Stimulated activated CD4-positive, alpha-beta T cell treated with anti-CD3 and anti-CD28 coated beads, Interleukin-1b, Interleukin-23, amount 100 ng/mL, for 48 hours (primary cell): ENCODE results near the gene AARSD1.
"Not testable (repeated sequence)": the region's sequence is repeated elsewhere in the genome, so short reads cannot be mapped to it uniquely, and the experiment has no call there.

Experiments used
- DNase-seq: peaks from one replicate; pipeline ENCODE4 v3.0.0-alpha.2; 2020

The AARSD1 gene

DNA sequence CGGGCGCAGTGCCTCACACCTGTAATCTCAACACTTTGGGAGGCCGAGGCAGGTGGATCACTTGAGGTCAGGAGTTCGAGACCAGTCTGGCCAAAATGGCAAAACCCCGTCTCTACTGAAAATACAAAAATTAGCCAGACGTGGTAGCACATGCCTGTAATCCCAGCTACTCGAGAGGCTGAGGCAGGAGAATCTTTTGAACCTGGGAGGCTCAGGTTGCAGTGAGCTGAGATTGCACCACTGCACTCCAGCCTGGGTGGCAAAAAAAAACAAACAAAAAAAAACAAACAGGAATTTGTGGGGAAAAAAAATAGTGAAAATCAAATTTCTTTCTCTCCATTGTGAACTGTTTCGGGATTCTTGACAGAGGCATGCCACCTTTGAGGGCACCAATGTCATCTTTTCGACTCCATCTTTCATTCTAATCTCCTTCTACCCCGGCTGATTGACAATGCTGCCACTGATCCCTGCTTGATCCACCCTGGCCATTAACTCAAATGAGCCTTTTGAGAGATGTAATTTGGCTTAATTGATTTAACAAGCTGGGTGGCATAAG, 44.7 kb downstream of the AARSD1 start:
- DNase-seq = not testable (repeated sequence)

DNA sequence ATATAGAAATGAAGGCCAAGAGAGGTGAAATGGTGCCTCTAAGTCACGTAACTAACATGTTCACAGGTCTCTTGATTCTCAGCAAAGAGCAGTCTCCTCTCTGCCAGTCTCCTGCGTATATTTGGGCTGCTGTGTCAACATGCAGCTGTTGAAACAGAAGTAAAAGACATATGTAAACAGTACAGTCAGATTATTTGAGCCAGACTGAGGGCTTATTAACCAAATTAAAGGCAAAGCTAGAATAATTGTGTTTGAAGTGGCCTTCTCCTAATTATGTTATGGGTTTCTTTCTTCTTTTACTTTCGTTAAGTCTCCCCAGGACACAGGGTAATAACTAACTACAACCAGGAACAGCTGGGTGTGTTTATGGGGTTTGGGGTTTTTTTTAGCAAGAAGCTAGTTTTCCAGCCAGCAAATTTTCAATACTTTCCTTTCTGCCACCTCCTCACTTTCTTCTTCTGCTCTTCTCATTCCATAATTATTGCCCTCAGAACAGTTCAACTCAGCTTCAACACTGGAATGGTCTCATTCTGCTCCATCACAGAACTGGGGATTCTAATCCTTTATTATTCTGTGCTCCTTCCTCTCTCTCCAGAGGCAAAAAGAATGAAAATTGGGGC, 45.2 kb downstream of the AARSD1 start:
- no peak for DNase-seq

DNA sequence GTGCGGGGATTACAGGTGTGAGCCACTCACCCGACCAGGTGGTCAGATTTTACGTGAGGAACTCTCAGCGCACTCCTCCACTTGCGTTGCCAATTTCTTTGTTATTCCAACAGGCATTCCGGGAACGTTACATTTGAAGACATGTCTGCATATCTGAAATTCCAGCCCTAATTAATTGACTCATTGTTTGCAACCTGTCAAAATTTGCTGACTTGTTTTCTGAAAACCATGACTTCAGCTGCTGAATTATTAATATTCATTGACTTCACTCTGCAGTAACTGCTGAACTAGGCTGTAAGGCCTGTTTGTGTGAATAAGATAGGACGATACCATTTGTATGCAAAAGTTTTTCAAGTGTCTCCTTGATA, 47.0 kb downstream of the AARSD1 start:
- DNase-seq = no peak

DNA sequence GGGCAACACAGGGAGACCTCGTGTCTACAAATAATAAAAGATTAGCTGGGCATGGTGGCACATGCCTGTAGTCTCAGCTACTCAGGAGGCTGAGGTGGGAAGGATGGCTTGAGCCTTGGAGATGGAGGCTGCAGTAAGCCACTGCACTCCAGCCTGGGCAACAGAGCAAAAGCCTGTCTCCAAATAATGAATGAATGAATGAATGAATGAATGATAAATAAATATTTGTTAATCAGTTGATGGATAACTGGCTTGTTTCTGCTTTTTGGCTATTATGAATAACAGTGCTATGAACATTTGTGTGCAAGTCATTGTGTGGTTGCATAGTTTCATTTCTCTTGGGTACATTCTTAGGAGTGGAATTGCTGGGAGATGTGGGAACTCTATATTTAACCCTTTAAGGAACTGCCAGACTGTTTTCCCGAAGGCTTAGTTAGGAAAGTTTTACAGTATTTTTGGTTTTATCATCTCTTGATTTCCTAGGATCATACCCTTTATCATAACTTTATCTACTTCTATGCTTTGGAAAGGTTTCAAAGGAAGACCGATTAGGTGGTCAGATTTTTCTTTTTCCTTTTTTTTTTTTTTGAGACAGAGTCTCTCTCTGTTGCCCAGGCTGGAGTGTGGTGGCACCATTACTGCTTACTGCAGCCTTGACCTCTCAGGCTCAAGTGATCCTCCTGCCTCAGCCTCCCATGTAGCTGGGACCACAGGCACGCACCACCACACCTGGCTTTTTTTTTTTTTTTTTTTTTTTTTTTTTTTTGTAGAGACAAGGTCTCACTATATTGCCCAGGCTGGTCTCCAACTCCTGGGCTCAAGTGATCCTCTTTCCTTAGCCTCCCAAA, 47.6 kb downstream of the AARSD1 start:
- DNase-seq = not testable (repeated sequence)

DNA sequence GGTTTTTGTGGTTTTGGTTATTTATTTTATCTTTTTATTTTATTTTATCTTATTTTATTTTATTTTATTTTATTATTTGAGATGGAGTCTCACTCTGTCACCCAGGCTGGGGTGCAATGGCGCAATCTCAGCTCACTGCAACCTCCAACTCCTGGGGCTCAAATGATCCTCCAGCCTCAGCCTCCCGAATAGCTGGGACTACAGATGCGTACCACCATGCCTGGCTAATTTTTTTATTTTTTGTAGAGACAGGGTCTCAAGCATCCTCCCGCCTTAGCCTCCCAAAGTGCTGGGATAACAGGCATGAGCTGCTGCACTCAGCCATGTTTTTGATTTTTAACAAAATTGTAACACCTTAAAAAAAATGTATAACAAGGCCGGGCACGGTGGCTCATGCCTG, 49.0 kb downstream of the AARSD1 start:
- DNase-seq = not testable (repeated sequence)

DNA sequence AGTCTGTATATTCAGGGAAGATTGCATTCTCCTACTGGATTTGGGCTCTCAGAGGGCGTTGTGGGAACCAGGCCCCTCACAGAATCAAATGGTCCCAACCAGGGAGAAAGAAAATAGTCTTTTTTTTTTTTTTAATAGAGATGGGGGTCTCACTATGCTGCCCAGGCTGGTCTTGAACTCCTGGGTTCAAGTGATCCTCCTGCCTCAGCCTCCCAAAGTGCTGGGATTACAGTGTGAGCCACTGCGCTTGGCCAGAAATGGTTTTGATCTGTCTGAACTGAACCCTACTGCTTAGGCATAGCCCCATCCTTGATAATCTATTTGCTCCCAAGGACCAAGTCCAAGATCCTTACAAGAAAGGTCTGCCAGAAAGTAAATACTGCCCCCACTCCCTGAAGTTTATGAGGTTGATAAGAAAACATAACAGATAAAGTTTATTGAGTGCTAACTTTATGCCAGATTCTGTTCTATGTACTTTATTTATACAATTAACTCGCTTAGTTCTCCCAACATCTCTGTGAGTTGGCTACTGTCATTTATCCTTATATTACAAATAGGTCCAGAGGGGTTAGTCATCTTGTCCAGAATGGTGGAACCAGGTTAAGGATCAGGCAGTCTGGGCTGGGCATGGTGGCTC, 50.2 kb downstream of the AARSD1 start:
- DNase-seq = no peak

DNA sequence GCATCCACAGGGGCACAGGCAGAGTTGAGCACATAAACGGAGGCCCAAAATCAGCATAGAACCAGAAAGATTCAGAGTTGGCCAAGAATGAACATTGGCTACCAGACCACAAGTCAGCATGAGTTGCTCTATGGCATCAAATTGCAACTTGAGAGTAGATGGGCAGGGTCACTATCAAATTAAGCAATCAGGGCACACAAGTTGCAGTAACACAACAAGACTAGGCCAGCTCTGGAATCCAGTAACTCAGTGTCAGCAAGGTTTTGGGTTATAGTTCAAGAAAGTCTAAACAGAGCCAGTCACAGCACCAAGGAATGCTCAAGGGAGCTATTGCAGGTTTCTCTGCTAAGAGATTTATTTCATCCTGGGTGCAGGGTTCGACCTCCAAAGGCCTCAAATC, 50.7 kb downstream of the AARSD1 start:
- no peak for DNase-seq

DNA sequence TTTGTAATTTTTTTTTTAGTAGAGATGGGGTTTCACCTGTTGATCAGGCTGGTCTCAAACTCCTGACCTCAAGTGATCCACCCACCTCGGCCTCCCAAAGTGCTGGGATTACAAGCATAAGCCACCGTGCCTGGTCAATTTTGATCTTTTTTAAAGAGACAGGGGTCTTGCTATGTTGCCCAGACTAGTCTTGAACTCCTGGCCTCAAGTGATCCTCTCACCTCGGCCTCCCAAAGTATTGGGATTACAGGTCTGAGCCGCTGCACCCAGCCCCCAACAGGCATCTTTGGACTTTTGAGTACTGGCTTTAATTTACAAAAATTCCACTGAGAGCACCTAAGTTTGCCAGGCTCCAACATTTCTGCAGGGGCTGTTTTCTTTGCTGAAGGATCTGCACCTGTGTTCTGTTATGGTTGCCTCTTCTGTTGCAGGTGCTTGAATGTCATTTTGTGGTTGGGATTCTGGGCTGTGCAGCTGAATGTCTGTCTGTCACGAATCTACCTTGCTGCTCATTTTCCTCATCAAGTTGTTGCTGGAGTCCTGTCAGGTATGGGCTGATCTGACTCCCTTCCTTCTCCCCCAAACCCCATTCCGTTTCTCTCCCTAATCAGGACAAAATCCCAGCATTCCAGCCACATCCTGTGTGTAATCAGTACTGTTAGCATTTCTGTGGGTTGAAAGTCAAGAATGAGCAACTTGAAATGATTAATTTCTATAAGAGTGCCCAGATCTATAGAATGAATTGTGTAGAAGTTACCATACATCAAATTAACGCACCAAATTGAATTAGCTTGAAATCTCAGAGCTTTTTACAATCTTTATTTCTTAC, 55.2 kb downstream of the AARSD1 start:
- no peak for DNase-seq

DNA sequence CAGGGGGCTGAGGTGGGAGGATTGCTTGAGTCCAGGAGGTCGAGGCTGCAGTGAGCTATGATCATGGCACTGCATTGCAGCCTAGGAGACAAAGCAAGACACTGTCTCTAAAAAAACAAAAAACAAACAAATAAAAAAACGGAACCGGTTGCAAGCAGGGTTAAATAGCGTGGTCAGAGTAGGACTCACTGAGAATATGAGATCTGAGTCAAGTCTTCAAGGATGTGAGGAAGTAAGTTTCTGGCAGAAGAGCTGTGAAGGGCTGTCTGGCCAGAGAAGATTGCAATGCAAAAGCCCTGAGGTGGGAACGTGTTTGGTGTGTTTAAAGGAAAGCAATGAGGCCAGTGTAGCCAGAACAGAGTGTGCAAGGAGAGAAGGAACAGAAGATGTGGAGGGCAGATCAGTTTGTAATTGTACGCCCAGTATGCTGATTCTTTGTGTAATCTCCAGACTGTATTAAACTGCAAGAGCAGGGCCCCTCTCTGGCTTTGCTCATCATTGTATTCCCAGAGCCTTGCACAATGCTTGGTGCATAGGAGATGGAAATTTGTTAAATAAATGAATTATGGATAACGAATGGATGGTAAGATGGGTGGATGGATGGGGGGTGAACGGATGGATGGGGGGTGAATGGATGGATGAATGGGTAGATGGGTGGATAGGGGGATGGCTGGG, 57.3 kb downstream of the AARSD1 start:
- no peak for DNase-seq

DNA sequence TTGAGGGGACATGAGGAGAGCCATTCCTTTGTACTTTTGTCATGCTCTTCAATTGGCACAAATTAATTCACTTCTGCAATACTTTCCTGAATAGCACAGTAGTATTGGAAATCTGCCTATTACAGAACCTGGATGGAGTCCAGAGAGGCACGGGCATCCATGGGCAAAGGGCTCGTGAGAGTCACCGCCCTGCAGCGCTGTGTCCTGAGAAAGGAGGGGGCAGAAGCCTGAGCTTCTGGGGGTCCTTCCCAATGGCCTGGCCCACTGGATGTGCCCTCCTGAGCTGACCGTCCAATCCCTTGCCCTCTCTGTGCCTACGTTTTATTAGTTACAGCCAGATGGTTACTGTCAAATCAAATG, 60.2 kb downstream of the AARSD1 start:
- DNase-seq = no peak

DNA sequence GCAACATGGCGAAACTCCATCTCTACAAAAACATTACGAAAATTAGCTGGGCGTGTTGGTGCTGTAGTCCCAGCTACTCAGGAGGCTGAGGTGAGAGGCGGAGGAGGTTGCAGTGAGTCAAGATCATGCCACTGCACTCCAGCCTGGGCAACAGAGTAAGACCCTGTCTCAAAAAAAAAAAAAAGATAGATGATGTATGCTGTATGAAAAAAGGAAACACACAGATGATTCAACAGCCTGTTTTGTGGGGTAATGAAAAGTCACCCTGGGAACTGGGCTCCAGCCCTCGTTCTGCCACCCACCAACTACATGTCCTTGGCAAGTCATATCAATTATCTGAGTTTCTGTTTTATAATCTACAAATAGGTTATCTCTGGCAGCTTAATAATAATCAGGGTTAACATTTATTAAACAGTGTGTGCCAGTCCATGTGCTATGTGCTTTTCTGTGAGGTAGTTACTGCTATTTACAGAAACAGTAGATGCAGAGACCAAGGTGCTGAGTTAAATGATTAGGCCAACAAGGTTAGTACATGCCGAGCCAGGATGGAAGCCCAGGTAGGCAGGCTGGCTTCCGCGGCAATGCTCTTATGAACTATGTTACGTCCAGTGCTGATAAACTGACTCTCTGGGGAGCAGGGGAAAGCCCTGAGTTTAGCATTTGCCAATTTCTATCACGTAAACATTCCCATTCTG, 62.6 kb downstream of the AARSD1 start:
- DNase-seq = no peak
